Parathyroid adenoma (tissue), 2 donors: ENCODE measurements around the gene PRODH2.

Experiments
- H2AFZ ChIP-seq: fragments of 300-600 bp; sonication (generic); one replicate; pipeline ENCODE4 v1.7.0; 2017; ENCODE audit warnings: antibody characterized with exemption, mild to moderate bottlenecking
- H3K27ac ChIP-seq: fragments of 300-600 bp; sonication (generic); one replicate; pipeline ENCODE4 v1.7.0; 2017
- H3K27me3 ChIP-seq: fragments of 300-600 bp; sonication (generic); one replicate; pipeline ENCODE4 v1.7.0; 2017; ENCODE audit warnings: low read length; ENCODE audit not compliant: control insufficient read depth, insufficient read depth
- H3K36me3 ChIP-seq: fragments of 300-600 bp; sonication (generic); one replicate; pipeline ENCODE4 v1.7.0; 2017; ENCODE audit warnings: low read length; ENCODE audit not compliant: control insufficient read depth, insufficient read depth
- H3K4me1 ChIP-seq: fragments of 300-600 bp; sonication (generic); one replicate; pipeline ENCODE4 v1.7.0; 2017; ENCODE audit warnings: control low read depth
- H3K4me2 ChIP-seq: fragments of 300-600 bp; sonication (generic); one replicate; pipeline ENCODE4 v1.7.0; 2017; ENCODE audit warnings: low read length
- H3K4me3 ChIP-seq: fragments of 300-600 bp; sonication (generic); one replicate; pipeline ENCODE4 v1.7.0; 2017; ENCODE audit warnings: low read depth, low read length
- H3K79me2 ChIP-seq: fragments of 300-600 bp; sonication (generic); one replicate; pipeline ENCODE4 v1.7.0; 2017; ENCODE audit warnings: control low read depth
- H3K9ac ChIP-seq: fragments of 300-600 bp; sonication (generic); one replicate; pipeline ENCODE4 v1.7.0; 2017; ENCODE audit warnings: mild to moderate bottlenecking
- H3K9me3 ChIP-seq: fragments of 300-600 bp; sonication (generic); one replicate; pipeline ENCODE4 v1.7.0; 2017; ENCODE audit warnings: low read length; ENCODE audit not compliant: control insufficient read depth
- CTCF ChIP-seq: fragments of 300-600 bp; sonication (generic); IDR thresholded peaks from one replicate; pipeline ENCODE4 v1.7.0; 2017; ENCODE audit warnings: antibody characterized with exemption, mild to moderate bottlenecking
- donor health status: primary hyperparathyroidism.

Gene PRODH2

GRCh38 chr19:35752746-35753350 lies 59.8 kb downstream of the PRODH2 start:
- H3K4me2 ChIP-seq, result no peak overlapping the region
- no peak overlapping the region for H3K4me3 ChIP-seq
- no peak overlapping the region for H2AFZ ChIP-seq
- H3K9me3 ChIP-seq, result no peaks in the 10 kb centered on the region
- H3K79me2 ChIP-seq, result no peaks in the 10 kb centered on the region
- H3K4me1 ChIP-seq, result peaks cover 3% of the 10 kb centered on the region
- no peak overlapping the region for H3K27ac ChIP-seq
- H3K36me3 ChIP-seq, result no peaks in the 10 kb centered on the region
- no peak for TF ChIP-seq CTCF
- H3K27me3 ChIP-seq, result no peaks in the 10 kb centered on the region
- no peak overlapping the region for H3K9ac ChIP-seq

- no peaks in the 10 kb centered on the region for H3K36me3 ChIP-seq
- no peaks in the 10 kb centered on the region for H3K27me3 ChIP-seq
- H3K9me3 ChIP-seq, result no peaks in the 10 kb centered on the region
- H2AFZ ChIP-seq, result no peak overlapping the region
- TF ChIP-seq CTCF, result no peak
- H3K4me3 ChIP-seq, result no peak overlapping the region
- no peak overlapping the region for H3K27ac ChIP-seq
- H3K4me1 ChIP-seq, result no peaks in the 10 kb centered on the region
- no peaks in the 10 kb centered on the region for H3K79me2 ChIP-seq
- H3K4me2 ChIP-seq, result no peak overlapping the region
- no peak overlapping the region for H3K9ac ChIP-seq
Measured at GRCh38 chr19:35751839-35752745, 60.6 kb downstream of the PRODH2 start.

- no peak for TF ChIP-seq CTCF
- Histone ChIP-seq H3K27ac (no peak overlapping the region), H3K4me1 (no peaks in the 10 kb centered on the region), H3K4me3 (no peak overlapping the region), H3K36me3 (no peaks in the 10 kb centered on the region), H3K27me3 (no peaks in the 10 kb centered on the region), H3K9me3 (no peaks in the 10 kb centered on the region), H3K4me2 (no peak overlapping the region), H3K79me2 (no peaks in the 10 kb centered on the region), H3K9ac (no peak overlapping the region), H2AFZ (no peak overlapping the region)
Measured at GRCh38 chr19:35750167-35750566, 62.5 kb downstream of the PRODH2 start.
